ENCODE data around the gene CCNE1. TPM values are rescaled to one million over a fixed set of nuclear protein-coding genes. Genes with fewer than 3 reads are reported as not detected.
A peak's percentile ranks its signal among the peaks of the same experiment; 100 is the strongest.

CCNE1 gene
- total and polyA plus RNA-seq, 2 donors, result 3.4 to 8.2 TPM

- Histone ChIP-seq H3K4me1 (ENCODE audit: control insufficient read depth in 2 of 2, insufficient read depth in 2 of 2, low read length in 2 of 2) (peaks cover 8 to 30% of the 10 kb centered on the region in 2 donors), H3K36me3 (ENCODE audit: control insufficient read depth in 2 of 2, insufficient read depth in 2 of 2, low read length in 1 of 2) (no peaks in the 10 kb centered on the region), H3K27ac (ENCODE audit: low read depth in 1 of 2, low read length in 1 of 2) (peak overlapping the region; percentile 83 to 87), H3K27me3 (ENCODE audit: control insufficient read depth in 2 of 2, insufficient read depth in 1 of 2, low read length in 1 of 2) (peaks cover 27 to 57% of the 10 kb centered on the region in 2 donors), H3K4me3 (ENCODE audit: low read length in 2 of 2) (peak overlapping the region; percentile 59 to 92), H3K9me3 (ENCODE audit: control insufficient read depth in 2 of 2, insufficient read depth in 1 of 2, low read length in 1 of 2) (no peaks in the 10 kb centered on the region)
- DNase-seq (ENCODE audit: low read depth in 6 of 9, low spot score in 9 of 9), result peak; percentile 73 to 95 (median 87)
- under 1% methylated on average over 49 of the region's 49 CpGs for WGBS
Measured at GRCh38 chr19:29844891-29845573, 33.2 kb downstream of the CCNE1 start.

- peak overlapping the region; percentile 33 to 71 for H3K27ac ChIP-seq (ENCODE audit: low read depth in 1 of 2, low read length in 1 of 2)
- H3K4me3 ChIP-seq (ENCODE audit: low read length in 2 of 2), result peak overlapping the region; percentile 59 to 92
- 6% methylated on average over 22 of the region's 22 CpGs for WGBS
- H3K9me3 ChIP-seq (ENCODE audit: control insufficient read depth in 2 of 2, insufficient read depth in 1 of 2, low read length in 1 of 2), result no peaks in the 10 kb centered on the region
- H3K4me1 ChIP-seq (ENCODE audit: control insufficient read depth in 2 of 2, insufficient read depth in 2 of 2, low read length in 2 of 2), result peaks cover 8 to 30% of the 10 kb centered on the region in 2 donors
- DNase-seq (ENCODE audit: low read depth in 6 of 9, low spot score in 9 of 9), result peak in 1 of 9 donors; percentile 37
- H3K36me3 ChIP-seq (ENCODE audit: control insufficient read depth in 2 of 2, insufficient read depth in 2 of 2, low read length in 1 of 2), result no peaks in the 10 kb centered on the region
- H3K27me3 ChIP-seq (ENCODE audit: control insufficient read depth in 2 of 2, insufficient read depth in 1 of 2, low read length in 1 of 2), result peaks cover 27 to 51% of the 10 kb centered on the region in 2 donors
Measured at GRCh38 chr19:29845574-29846176, 33.9 kb downstream of the CCNE1 start.

GRCh38 chr19:29849208-29849607 lies 37.4 kb downstream of the CCNE1 start:
- no peaks in the 10 kb centered on the region for H3K36me3 ChIP-seq (ENCODE audit: control insufficient read depth in 2 of 2, insufficient read depth in 2 of 2, low read length in 1 of 2)
- H3K9me3 ChIP-seq (ENCODE audit: control insufficient read depth in 2 of 2, insufficient read depth in 1 of 2, low read length in 1 of 2), result no peaks in the 10 kb centered on the region
- H3K27ac ChIP-seq (ENCODE audit: low read depth in 1 of 2, low read length in 1 of 2), result no peak overlapping the region
- 94% methylated on average over 2 of the region's 2 CpGs for WGBS
- H3K27me3 ChIP-seq (ENCODE audit: control insufficient read depth in 2 of 2, insufficient read depth in 1 of 2, low read length in 1 of 2), result peaks cover under 1 to 15% of the 10 kb centered on the region in 2 donors
- no peak for DNase-seq (ENCODE audit: low read depth in 6 of 9, low spot score in 9 of 9)
- no peak overlapping the region for H3K4me3 ChIP-seq (ENCODE audit: low read length in 2 of 2)
- H3K4me1 ChIP-seq (ENCODE audit: control insufficient read depth in 2 of 2, insufficient read depth in 2 of 2, low read length in 2 of 2), result peaks cover 8% of the 10 kb centered on the region in 2 donors

GRCh38 chr19:29850482-29850881 lies 38.7 kb downstream of the CCNE1 start:
- Histone ChIP-seq H3K4me3 (ENCODE audit: low read length in 2 of 2) (no peak overlapping the region), H3K4me1 (ENCODE audit: control insufficient read depth in 2 of 2, insufficient read depth in 2 of 2, low read length in 2 of 2) (peaks cover 4% of the 10 kb centered on the region in 2 donors), H3K9me3 (ENCODE audit: control insufficient read depth in 2 of 2, insufficient read depth in 1 of 2, low read length in 1 of 2) (no peaks in the 10 kb centered on the region), H3K36me3 (ENCODE audit: control insufficient read depth in 2 of 2, insufficient read depth in 2 of 2, low read length in 1 of 2) (no peaks in the 10 kb centered on the region), H3K27ac (ENCODE audit: low read depth in 1 of 2, low read length in 1 of 2) (no peak overlapping the region), H3K27me3 (ENCODE audit: control insufficient read depth in 2 of 2, insufficient read depth in 1 of 2, low read length in 1 of 2) (peaks cover 0 to 12% of the 10 kb centered on the region in 2 donors)
- 95% methylated on average over 2 of the region's 2 CpGs for WGBS
- DNase-seq (ENCODE audit: low read depth in 6 of 9, low spot score in 9 of 9), result no peak

- DNase-seq (ENCODE audit: low read depth in 6 of 9, low spot score in 9 of 9), result no peak
- Histone ChIP-seq H3K4me1 (ENCODE audit: control insufficient read depth in 2 of 2, insufficient read depth in 2 of 2, low read length in 2 of 2) (no peaks in the 10 kb centered on the region), H3K9me3 (ENCODE audit: control insufficient read depth in 2 of 2, insufficient read depth in 1 of 2, low read length in 1 of 2) (no peaks in the 10 kb centered on the region), H3K27ac (ENCODE audit: low read depth in 1 of 2, low read length in 1 of 2) (no peak overlapping the region), H3K4me3 (ENCODE audit: low read length in 2 of 2) (no peak overlapping the region), H3K36me3 (ENCODE audit: control insufficient read depth in 2 of 2, insufficient read depth in 2 of 2, low read length in 1 of 2) (no peaks in the 10 kb centered on the region), H3K27me3 (ENCODE audit: control insufficient read depth in 2 of 2, insufficient read depth in 1 of 2, low read length in 1 of 2) (peaks cover 0 to 2% of the 10 kb centered on the region in 2 donors)
- WGBS, result 87% methylated on average over 3 of the region's 3 CpGs
Measured at GRCh38 chr19:29851769-29852521, 40.2 kb downstream of the CCNE1 start.

- Histone ChIP-seq H3K4me3 (ENCODE audit: low read length in 2 of 2) (no peak overlapping the region), H3K4me1 (ENCODE audit: control insufficient read depth in 2 of 2, insufficient read depth in 2 of 2, low read length in 2 of 2) (no peaks in the 10 kb centered on the region), H3K27me3 (ENCODE audit: control insufficient read depth in 2 of 2, insufficient read depth in 1 of 2, low read length in 1 of 2) (peaks cover 0 to 2% of the 10 kb centered on the region in 2 donors), H3K9me3 (ENCODE audit: control insufficient read depth in 2 of 2, insufficient read depth in 1 of 2, low read length in 1 of 2) (no peaks in the 10 kb centered on the region), H3K36me3 (ENCODE audit: control insufficient read depth in 2 of 2, insufficient read depth in 2 of 2, low read length in 1 of 2) (no peaks in the 10 kb centered on the region), H3K27ac (ENCODE audit: low read depth in 1 of 2, low read length in 1 of 2) (no peak overlapping the region)
- 97% methylated on average over 6 of the region's 6 CpGs for WGBS
- no peak for DNase-seq (ENCODE audit: low read depth in 6 of 9, low spot score in 9 of 9)
Measured at GRCh38 chr19:29854033-29854432, 42.2 kb downstream of the CCNE1 start.

- H3K27me3 ChIP-seq (ENCODE audit: control insufficient read depth in 2 of 2, insufficient read depth in 1 of 2, low read length in 1 of 2), result peaks cover 0 to 2% of the 10 kb centered on the region in 2 donors
- WGBS, result 94% methylated on average over 4 of the region's 4 CpGs
- no peak for DNase-seq (ENCODE audit: low read depth in 6 of 9, low spot score in 9 of 9)
- H3K9me3 ChIP-seq (ENCODE audit: control insufficient read depth in 2 of 2, insufficient read depth in 1 of 2, low read length in 1 of 2), result no peaks in the 10 kb centered on the region
- no peaks in the 10 kb centered on the region for H3K4me1 ChIP-seq (ENCODE audit: control insufficient read depth in 2 of 2, insufficient read depth in 2 of 2, low read length in 2 of 2)
- no peak overlapping the region for H3K4me3 ChIP-seq (ENCODE audit: low read length in 2 of 2)
- no peaks in the 10 kb centered on the region for H3K36me3 ChIP-seq (ENCODE audit: control insufficient read depth in 2 of 2, insufficient read depth in 2 of 2, low read length in 1 of 2)
- H3K27ac ChIP-seq (ENCODE audit: low read depth in 1 of 2, low read length in 1 of 2), result no peak overlapping the region
Measured at GRCh38 chr19:29855087-29855486, 43.3 kb downstream of the CCNE1 start.

GRCh38 chr19:29855741-29856500 lies 44.1 kb downstream of the CCNE1 start:
- 95% methylated on average over 20 of the region's 20 CpGs for WGBS
- H3K36me3 ChIP-seq (ENCODE audit: control insufficient read depth in 2 of 2, insufficient read depth in 2 of 2, low read length in 1 of 2), result no peaks in the 10 kb centered on the region
- H3K9me3 ChIP-seq (ENCODE audit: control insufficient read depth in 2 of 2, insufficient read depth in 1 of 2, low read length in 1 of 2), result no peaks in the 10 kb centered on the region
- H3K27me3 ChIP-seq (ENCODE audit: control insufficient read depth in 2 of 2, insufficient read depth in 1 of 2, low read length in 1 of 2), result peaks cover 0 to 2% of the 10 kb centered on the region in 2 donors
- no peaks in the 10 kb centered on the region for H3K4me1 ChIP-seq (ENCODE audit: control insufficient read depth in 2 of 2, insufficient read depth in 2 of 2, low read length in 2 of 2)
- H3K27ac ChIP-seq (ENCODE audit: low read depth in 1 of 2, low read length in 1 of 2), result no peak overlapping the region
- DNase-seq (ENCODE audit: low read depth in 6 of 9, low spot score in 9 of 9), result no peak
- no peak overlapping the region for H3K4me3 ChIP-seq (ENCODE audit: low read length in 2 of 2)
